ENCODE results near the gene GSTO1.

Gene GSTO1

DNA sequence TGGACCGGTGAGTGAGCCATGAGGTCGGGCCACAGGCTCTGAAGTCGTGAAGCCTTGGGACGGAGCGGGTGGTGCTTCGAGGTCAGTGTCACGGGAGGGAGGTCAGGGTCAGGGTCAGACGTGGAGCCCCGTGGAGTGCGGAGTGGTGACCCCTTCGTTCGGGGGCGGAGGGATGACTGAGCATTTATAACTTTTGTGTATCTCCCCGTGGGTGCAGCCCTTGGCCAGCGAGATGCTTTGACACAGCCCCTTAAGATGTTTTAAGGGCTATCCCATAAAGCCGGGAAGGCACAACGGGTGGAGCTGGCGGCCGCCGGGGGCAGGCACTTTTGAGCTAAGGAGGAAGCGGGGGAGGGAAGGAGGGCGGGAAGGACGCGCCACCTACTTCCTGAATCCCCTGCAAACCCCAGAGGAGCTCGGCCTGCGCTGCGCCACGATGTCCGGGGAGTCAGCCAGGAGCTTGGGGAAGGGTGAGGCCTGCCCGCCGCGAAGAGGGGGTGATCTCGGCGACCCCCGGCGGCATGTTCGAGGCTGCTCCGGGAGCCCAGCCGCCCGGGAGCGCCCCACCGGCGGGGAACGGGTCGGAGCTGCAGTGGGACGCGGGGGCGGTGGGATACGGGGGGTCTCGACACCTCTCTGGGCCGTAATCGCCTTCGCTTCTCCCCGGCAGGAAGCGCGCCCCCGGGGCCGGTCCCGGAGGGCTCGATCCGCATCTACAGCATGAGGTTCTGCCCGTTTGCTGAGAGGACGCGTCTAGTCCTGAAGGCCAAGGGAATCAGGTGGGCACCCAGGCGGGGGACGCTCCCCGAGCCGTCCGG, at the start of gene GSTO1 (continued):
- TF ChIP-seq SCRT2 (tag by site-specific recombination; IDR thresholded peaks at IDR 0.05) (no peak), OSR2 (tag by site-specific recombination; IDR thresholded peaks at IDR 0.05) (peak; percentile 14; the same call in 1 of the 2 replicates), ZNF311 (tag by site-specific recombination; IDR thresholded peaks at IDR 0.05; ENCODE audit: borderline replicate concordance) (no peak), ZNF692 (tag by site-specific recombination; IDR thresholded peaks at IDR 0.05) (peak; percentile 53; the same call in 1 of the 2 replicates), ZNF132 (tag by site-specific recombination; IDR thresholded peaks at IDR 0.05; ENCODE audit: borderline replicate concordance) (no peak), ZNF112 (tag by site-specific recombination; IDR thresholded peaks at IDR 0.05) (no peak), ZNF843 (tag by site-specific recombination; IDR thresholded peaks at IDR 0.05) (no peak; the same call in 1 of the 2 replicates), RBAK (tag by site-specific recombination; IDR thresholded peaks at IDR 0.05) (no peak), ZNF626 (tag by site-specific recombination; IDR thresholded peaks at IDR 0.05) (no peak), ZNF670 (tag by site-specific recombination; IDR thresholded peaks at IDR 0.05; ENCODE audit: low read depth) (no peak), ZBTB21 (tag by site-specific recombination; IDR thresholded peaks at IDR 0.05) (no peak), ZSCAN30 (tag by site-specific recombination; IDR thresholded peaks at IDR 0.05) (peak; percentile 38; the same call in 1 of the 2 replicates), ZNF335 (tag by site-specific recombination; conservative IDR thresholded peaks at IDR 0.05) (peak; percentile 76), ZNF341 (tag by site-specific recombination; IDR thresholded peaks at IDR 0.05; ENCODE audit: low read depth) (peak; percentile 89), ZNF530 (tag by site-specific recombination; IDR thresholded peaks at IDR 0.05; ENCODE audit: low read depth) (no peak), ZNF571 (tag by site-specific recombination; IDR thresholded peaks at IDR 0.05) (no peak), ZNF501 (tag by site-specific recombination; IDR thresholded peaks at IDR 0.05) (peak; percentile 78; the same call in 1 of the 2 replicates), ZSCAN4 (tag by site-specific recombination; IDR thresholded peaks at IDR 0.05) (no peak), REPIN1 (tag by site-specific recombination; IDR thresholded peaks at IDR 0.05; ENCODE audit: low read depth) (0 out of 2 replicates have a peak, but pooled peaks have one; percentile 24), SALL2 (tag by site-specific recombination; IDR thresholded peaks at IDR 0.05; ENCODE audit: borderline replicate concordance) (no peak), SP3 (tag by site-specific recombination; IDR thresholded peaks at IDR 0.05) (peak; percentile 83), ZFP37 (tag by site-specific recombination; IDR thresholded peaks at IDR 0.05) (peak; percentile 78; the same call in 1 of the 2 replicates), SETDB1 (IDR thresholded peaks at IDR 0.05; ENCODE audit: insufficient read length, low read length) (no peak)
- TF ChIP-seq, protein P1, sequence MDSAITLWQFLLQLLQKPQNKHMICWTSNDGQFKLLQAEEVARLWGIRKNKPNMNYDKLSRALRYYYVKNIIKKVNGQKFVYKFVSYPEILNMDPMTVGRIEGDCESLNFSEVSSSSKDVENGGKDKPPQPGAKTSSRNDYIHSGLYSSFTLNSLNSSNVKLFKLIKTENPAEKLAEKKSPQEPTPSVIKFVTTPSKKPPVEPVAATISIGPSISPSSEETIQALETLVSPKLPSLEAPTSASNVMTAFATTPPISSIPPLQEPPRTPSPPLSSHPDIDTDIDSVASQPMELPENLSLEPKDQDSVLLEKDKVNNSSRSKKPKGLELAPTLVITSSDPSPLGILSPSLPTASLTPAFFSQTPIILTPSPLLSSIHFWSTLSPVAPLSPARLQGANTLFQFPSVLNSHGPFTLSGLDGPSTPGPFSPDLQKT (IDR thresholded peaks at IDR 0.05; ENCODE audit: borderline replicate concordance, low read depth, low read length): no peak; the same call in 1 of the 2 replicates
- TF ChIP-seq, protein P2, sequence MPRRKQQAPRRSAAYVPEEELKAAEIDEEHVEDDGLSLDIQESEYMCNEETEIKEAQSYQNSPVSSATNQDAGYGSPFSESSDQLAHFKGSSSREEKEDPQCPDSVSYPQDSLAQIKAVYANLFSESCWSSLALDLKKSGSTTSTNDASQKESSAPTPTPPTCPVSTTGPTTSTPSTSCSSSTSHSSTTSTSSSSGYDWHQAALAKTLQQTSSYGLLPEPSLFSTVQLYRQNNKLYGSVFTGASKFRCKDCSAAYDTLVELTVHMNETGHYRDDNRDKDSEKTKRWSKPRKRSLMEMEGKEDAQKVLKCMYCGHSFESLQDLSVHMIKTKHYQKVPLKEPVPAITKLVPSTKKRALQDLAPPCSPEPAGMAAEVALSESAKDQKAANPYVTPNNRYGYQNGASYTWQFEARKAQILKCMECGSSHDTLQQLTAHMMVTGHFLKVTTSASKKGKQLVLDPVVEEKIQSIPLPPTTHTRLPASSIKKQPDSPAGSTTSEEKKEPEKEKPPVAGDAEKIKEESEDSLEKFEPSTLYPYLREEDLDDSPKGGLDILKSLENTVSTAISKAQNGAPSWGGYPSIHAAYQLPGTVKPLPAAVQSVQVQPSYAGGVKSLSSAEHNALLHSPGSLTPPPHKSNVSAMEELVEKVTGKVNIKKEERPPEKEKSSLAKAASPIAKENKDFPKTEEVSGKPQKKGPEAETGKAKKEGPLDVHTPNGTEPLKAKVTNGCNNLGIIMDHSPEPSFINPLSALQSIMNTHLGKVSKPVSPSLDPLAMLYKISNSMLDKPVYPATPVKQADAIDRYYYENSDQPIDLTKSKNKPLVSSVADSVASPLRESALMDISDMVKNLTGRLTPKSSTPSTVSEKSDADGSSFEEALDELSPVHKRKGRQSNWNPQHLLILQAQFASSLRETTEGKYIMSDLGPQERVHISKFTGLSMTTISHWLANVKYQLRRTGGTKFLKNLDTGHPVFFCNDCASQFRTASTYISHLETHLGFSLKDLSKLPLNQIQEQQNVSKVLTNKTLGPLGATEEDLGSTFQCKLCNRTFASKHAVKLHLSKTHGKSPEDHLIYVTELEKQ (tag by site-specific recombination; IDR thresholded peaks at IDR 0.05; ENCODE audit: borderline replicate concordance): no peak
- TF ChIP-seq, protein P3, sequence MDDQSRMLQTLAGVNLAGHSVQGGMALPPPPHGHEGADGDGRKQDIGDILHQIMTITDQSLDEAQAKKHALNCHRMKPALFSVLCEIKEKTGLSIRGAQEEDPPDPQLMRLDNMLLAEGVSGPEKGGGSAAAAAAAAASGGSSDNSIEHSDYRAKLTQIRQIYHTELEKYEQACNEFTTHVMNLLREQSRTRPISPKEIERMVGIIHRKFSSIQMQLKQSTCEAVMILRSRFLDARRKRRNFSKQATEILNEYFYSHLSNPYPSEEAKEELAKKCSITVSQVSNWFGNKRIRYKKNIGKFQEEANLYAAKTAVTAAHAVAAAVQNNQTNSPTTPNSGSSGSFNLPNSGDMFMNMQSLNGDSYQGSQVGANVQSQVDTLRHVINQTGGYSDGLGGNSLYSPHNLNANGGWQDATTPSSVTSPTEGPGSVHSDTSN (CRISPR knock-in tag; IDR thresholded peaks at IDR 0.05): no peak
- TF ChIP-seq, protein P4, sequence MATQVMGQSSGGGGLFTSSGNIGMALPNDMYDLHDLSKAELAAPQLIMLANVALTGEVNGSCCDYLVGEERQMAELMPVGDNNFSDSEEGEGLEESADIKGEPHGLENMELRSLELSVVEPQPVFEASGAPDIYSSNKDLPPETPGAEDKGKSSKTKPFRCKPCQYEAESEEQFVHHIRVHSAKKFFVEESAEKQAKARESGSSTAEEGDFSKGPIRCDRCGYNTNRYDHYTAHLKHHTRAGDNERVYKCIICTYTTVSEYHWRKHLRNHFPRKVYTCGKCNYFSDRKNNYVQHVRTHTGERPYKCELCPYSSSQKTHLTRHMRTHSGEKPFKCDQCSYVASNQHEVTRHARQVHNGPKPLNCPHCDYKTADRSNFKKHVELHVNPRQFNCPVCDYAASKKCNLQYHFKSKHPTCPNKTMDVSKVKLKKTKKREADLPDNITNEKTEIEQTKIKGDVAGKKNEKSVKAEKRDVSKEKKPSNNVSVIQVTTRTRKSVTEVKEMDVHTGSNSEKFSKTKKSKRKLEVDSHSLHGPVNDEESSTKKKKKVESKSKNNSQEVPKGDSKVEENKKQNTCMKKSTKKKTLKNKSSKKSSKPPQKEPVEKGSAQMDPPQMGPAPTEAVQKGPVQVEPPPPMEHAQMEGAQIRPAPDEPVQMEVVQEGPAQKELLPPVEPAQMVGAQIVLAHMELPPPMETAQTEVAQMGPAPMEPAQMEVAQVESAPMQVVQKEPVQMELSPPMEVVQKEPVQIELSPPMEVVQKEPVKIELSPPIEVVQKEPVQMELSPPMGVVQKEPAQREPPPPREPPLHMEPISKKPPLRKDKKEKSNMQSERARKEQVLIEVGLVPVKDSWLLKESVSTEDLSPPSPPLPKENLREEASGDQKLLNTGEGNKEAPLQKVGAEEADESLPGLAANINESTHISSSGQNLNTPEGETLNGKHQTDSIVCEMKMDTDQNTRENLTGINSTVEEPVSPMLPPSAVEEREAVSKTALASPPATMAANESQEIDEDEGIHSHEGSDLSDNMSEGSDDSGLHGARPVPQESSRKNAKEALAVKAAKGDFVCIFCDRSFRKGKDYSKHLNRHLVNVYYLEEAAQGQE (tag by site-specific recombination; IDR thresholded peaks at IDR 0.05): no peak
